CD14-positive monocyte (primary cell): ENCODE results near the gene YBX1. TPM values are rescaled to one million over a fixed set of nuclear protein-coding genes. Genes with fewer than 3 reads are reported as not detected.

ENCODE experiments used
- DNase-seq, 3 donors: peaks; one replicate each; pipeline ENCODE4 v3.0.0-alpha.2; 2011 to 2022
- H2AFZ ChIP-seq: 2 replicates; pipeline ENCODE4 v1.6.0; 2012; ENCODE audit warnings: mild to moderate bottlenecking, low read depth, low read length, inconsistent platforms; ENCODE audit not compliant: insufficient read depth, poor library complexity, severe bottlenecking
- H3K27ac ChIP-seq, 2 donors: 1 replicate in 1 of 2; 2 replicates in 1 of 2; pipeline ENCODE4 v1.5.1; 2012 to 2013; ENCODE audit warnings: low read length in 2 of 2, control low read depth in 1 of 2, inconsistent platforms in 1 of 2, low read depth in 1 of 2, mild to moderate bottlenecking in 1 of 2
- H3K27me3 ChIP-seq, 2 donors: one replicate each; pipeline versions ENCODE4 v1.6.0 to v1.6.1; 2011 to 2013; ENCODE audit warnings: low read length in 2 of 2; ENCODE audit not compliant: control insufficient read depth in 2 of 2, insufficient read depth in 2 of 2
- H3K36me3 ChIP-seq, 2 donors: replicated peaks in 1 of 2; 1 replicate in 1 of 2; 2 replicates in 1 of 2; pipeline versions ENCODE4 v1.5.1 to v1.6.1; 2012 to 2013; ENCODE audit warnings: low read length in 2 of 2, control low read depth in 1 of 2, inconsistent platforms in 1 of 2, mild to moderate bottlenecking in 1 of 2; ENCODE audit not compliant: insufficient read depth in 2 of 2, control insufficient read depth in 1 of 2
- H3K4me1 ChIP-seq, 2 donors: 1 replicate in 1 of 2; 2 replicates in 1 of 2; pipeline versions ENCODE4 v1.5.1 to v1.6.1; 2012 to 2013; ENCODE audit warnings: low read length in 2 of 2, control low read depth in 1 of 2, inconsistent platforms in 1 of 2, mild to moderate bottlenecking in 1 of 2, moderate library complexity in 1 of 2; ENCODE audit not compliant: insufficient read depth in 2 of 2, control insufficient read depth in 1 of 2
- H3K4me2 ChIP-seq: replicated peaks from 2 replicates; pipeline ENCODE3; 2012; ENCODE audit warnings: low read length, moderate library complexity, mild to moderate bottlenecking; ENCODE audit not compliant: poor library complexity, severe bottlenecking; ENCODE audit errors: extremely low read depth
- H3K4me3 ChIP-seq, 3 experiments: fragments of 200-600 bp in 1 of 3; sonication (generic) in 1 of 3; replicated peaks in 1 of 3; 1 replicate in 2 of 3; 2 replicates in 1 of 3; pipeline ENCODE4 v1.5.1; 2011 to 2013; ENCODE audit warnings: low read length in 3 of 3, mild to moderate bottlenecking in 3 of 3, control low read depth in 2 of 3, low read depth in 2 of 3, inconsistent platforms in 1 of 3, moderate library complexity in 1 of 3
- H3K79me2 ChIP-seq: 2 replicates; pipeline ENCODE4 v1.6.0; 2012; ENCODE audit warnings: mild to moderate bottlenecking, control low read depth, inconsistent platforms, low read length, moderate library complexity; ENCODE audit not compliant: insufficient read depth
- H3K9ac ChIP-seq: 2 replicates; pipeline ENCODE4 v1.6.0; 2017; ENCODE audit warnings: low read length, mild to moderate bottlenecking; ENCODE audit not compliant: insufficient read depth, poor library complexity, severe bottlenecking
- H3K9me3 ChIP-seq, 2 donors: replicated peaks in 1 of 2; 1 replicate in 1 of 2; 2 replicates in 1 of 2; pipeline versions ENCODE4 v1.5.1 to v1.6.1; 2012 to 2013; ENCODE audit warnings: low read length in 2 of 2, control low read depth in 1 of 2; ENCODE audit not compliant: control insufficient read depth in 1 of 2, insufficient read depth in 1 of 2
- H4K20me1 ChIP-seq: 2 replicates; pipeline ENCODE4 v1.6.0; 2012; ENCODE audit warnings: mild to moderate bottlenecking, low read length, control low read depth, moderate library complexity; ENCODE audit not compliant: insufficient read depth
- H3K27ac Mint-ChIP-seq, 7 donors: one replicate each; pipeline ENCODE4 v1.8.0; 2020; ENCODE audit warnings: mild to moderate bottlenecking in 7 of 7, mixed read lengths in 7 of 7, moderate library complexity in 6 of 7, inconsistent platforms in 2 of 7
- H3K27me3 Mint-ChIP-seq, 3 donors: one replicate each; pipeline ENCODE4 v1.8.0; 2021 to 2022; ENCODE audit warnings: low read depth in 3 of 3, mild to moderate bottlenecking in 3 of 3, mixed read lengths in 3 of 3, moderate library complexity in 3 of 3, inconsistent platforms in 1 of 3
- H3K36me3 Mint-ChIP-seq, 2 donors: one replicate each; pipeline ENCODE4 v1.8.0; 2020; ENCODE audit warnings: mixed read lengths in 2 of 2, inconsistent platforms in 1 of 2, mild to moderate bottlenecking in 1 of 2
- H3K4me1 Mint-ChIP-seq: one replicate; pipeline ENCODE4 v1.8.0; 2020; ENCODE audit warnings: mild to moderate bottlenecking, mixed read lengths
- H3K4me3 Mint-ChIP-seq, 2 donors: one replicate each; pipeline ENCODE4 v1.8.0; 2020; ENCODE audit warnings: mild to moderate bottlenecking in 2 of 2, mixed read lengths in 2 of 2, moderate library complexity in 1 of 2
- H3K9me3 Mint-ChIP-seq, 7 donors: one replicate each; pipeline ENCODE4 v1.8.0; 2020 to 2022; ENCODE audit warnings: mixed read lengths in 7 of 7, mild to moderate bottlenecking in 6 of 7, moderate library complexity in 6 of 7, inconsistent platforms in 2 of 7
- CTCF ChIP-seq: fragments of 200-600 bp; IDR thresholded peaks from one replicate; pipeline ENCODE4 v1.8.0; 2022; ENCODE audit warnings: antibody characterized with exemption, mild to moderate bottlenecking
- WGBS: methylation state at CpG from one replicate; pipeline ENCODE4 v1.1.5; 2013; ENCODE audit warnings: missing lambda C conversion rate; ENCODE audit not compliant: insufficient coverage; 5-methylcytosine and 5-hydroxymethylcytosine counted together
- intact Hi-C, 2 donors: fragments of 100-400 bp; cut with micrococcal nuclease; formaldehyde crosslinking; loops; one replicate each; pipeline versions ENCODE4 v1.15.0 to v1.15.1; 2023
- polyA plus RNA-seq, 3 donors: library from polyadenylated mRNA; depleted of rRNA in 1 of 3; unstranded in 2 of 3; stranded (reverse) in 1 of 3; fragments of 300-500 nt in 2 of 3; fragments of >200 nt in 1 of 3; fragmentation: Illumina TruSeq in 2 of 3; gene quantifications; 1 replicate in 2 of 3; 2 replicates in 1 of 3; pipeline ENCODE4 v1.2.3, GENCODE V29; 2012 to 2021

YBX1 gene
- polyA plus RNA-seq, 3 donors = 65.7 to 301 (median 70.2) TPM

DNA sequence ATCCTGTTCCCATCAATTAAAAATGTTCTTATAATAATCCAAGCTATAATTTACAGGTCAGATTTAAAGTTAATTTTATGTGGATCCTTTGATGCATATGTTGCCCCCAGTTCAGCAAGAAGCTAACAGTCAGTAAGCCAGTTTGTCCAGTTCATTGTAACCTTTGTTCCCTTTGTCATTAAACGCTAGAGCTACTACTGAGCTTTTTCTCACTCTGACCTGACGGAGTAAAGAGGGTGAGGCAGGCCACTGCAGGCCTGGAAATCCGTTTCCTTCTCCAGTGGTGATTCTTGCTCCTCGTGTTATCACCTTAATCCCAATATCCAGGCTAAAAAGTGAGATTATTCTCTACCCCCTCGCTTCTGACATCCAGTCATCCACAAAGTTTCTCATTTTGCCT is 10.2 kb downstream of the YBX1 start:
- Histone ChIP-seq H3K36me3 (peaks cover 58 to 74% of the 10 kb centered on the region in 2 donors), H4K20me1 (peaks cover 100% of the 10 kb centered on the region), H3K4me3 (no peak overlapping the region), H3K4me1 (no peaks in the 10 kb centered on the region), H3K27ac (peak overlapping the region in 1 of 2 donors; percentile 12), H3K27me3 (no peaks in the 10 kb centered on the region), H3K9me3 (no peaks in the 10 kb centered on the region), H3K9ac (no peak overlapping the region), H3K4me2 (no peak overlapping the region), H2AFZ (no peak overlapping the region), H3K79me2 (peaks cover 95% of the 10 kb centered on the region)
- Mint-ChIP-seq H3K27ac (peak overlapping the region in 3 of 7 donors; percentile 19 to 43 (median 21)), H3K9me3 (no peaks in the 10 kb centered on the region), H3K4me3 (no peak overlapping the region), H3K27me3 (no peaks in the 10 kb centered on the region), H3K4me1 (peaks cover 28% of the 10 kb centered on the region), H3K36me3 (peaks cover 62 to 76% of the 10 kb centered on the region in 2 donors)
- no peak for TF ChIP-seq CTCF
- 60% methylated on average over 4 of the region's 5 CpGs for WGBS
- intact Hi-C loops = no loop called here
- no peak for DNase-seq

DNA sequence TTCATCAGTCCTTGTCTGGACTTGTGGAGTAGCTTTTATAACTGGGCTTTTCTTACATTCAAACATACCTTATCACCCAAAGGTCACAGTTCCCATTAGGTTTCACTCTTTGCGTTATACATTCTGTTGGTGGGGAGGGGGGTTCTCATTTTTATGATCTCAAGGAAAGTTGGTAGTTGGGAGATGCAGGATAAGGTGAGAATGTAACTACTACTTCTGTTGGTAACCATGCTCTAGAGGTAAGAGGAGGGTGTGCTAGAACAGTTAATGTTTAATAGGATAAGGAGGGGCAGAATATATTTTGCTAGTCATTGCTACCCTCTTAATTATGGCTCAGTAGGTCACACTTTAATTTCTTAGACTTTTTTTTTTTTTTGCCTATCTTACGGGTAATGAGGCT is 10.7 kb downstream of the YBX1 start:
- Histone ChIP-seq H2AFZ (no peak overlapping the region), H3K9ac (no peak overlapping the region), H3K79me2 (peaks cover 95% of the 10 kb centered on the region), H3K9me3 (no peaks in the 10 kb centered on the region), H3K27me3 (no peaks in the 10 kb centered on the region), H4K20me1 (peaks cover 100% of the 10 kb centered on the region), H3K36me3 (peaks cover 63 to 74% of the 10 kb centered on the region in 2 donors), H3K27ac (peak overlapping the region in 1 of 2 donors; percentile 12), H3K4me2 (no peak overlapping the region), H3K4me1 (no peaks in the 10 kb centered on the region), H3K4me3 (no peak overlapping the region)
- TF ChIP-seq CTCF = no peak
- H3K36me3 Mint-ChIP-seq = peaks cover 62 to 76% of the 10 kb centered on the region in 2 donors
- H3K4me1 Mint-ChIP-seq = peaks cover 24% of the 10 kb centered on the region
- WGBS = no CpG with 5 or more reads among the region's 2 CpGs
- intact Hi-C loops = no loop called here
- H3K27me3 Mint-ChIP-seq = no peaks in the 10 kb centered on the region
- no peak overlapping the region for H3K4me3 Mint-ChIP-seq
- no peak for DNase-seq
- H3K27ac Mint-ChIP-seq = peak overlapping the region in 1 of 7 donors; percentile 43
- no peaks in the 10 kb centered on the region for H3K9me3 Mint-ChIP-seq
